ENCODE results near the gene SLC2A5.
A peak's percentile ranks its signal among the peaks of the same experiment; 100 is the strongest.
"Not testable (repeated sequence)": the region's sequence is repeated elsewhere in the genome, so short reads cannot be mapped to it uniquely, and the experiment has no call there.

The SLC2A5 gene

DNA sequence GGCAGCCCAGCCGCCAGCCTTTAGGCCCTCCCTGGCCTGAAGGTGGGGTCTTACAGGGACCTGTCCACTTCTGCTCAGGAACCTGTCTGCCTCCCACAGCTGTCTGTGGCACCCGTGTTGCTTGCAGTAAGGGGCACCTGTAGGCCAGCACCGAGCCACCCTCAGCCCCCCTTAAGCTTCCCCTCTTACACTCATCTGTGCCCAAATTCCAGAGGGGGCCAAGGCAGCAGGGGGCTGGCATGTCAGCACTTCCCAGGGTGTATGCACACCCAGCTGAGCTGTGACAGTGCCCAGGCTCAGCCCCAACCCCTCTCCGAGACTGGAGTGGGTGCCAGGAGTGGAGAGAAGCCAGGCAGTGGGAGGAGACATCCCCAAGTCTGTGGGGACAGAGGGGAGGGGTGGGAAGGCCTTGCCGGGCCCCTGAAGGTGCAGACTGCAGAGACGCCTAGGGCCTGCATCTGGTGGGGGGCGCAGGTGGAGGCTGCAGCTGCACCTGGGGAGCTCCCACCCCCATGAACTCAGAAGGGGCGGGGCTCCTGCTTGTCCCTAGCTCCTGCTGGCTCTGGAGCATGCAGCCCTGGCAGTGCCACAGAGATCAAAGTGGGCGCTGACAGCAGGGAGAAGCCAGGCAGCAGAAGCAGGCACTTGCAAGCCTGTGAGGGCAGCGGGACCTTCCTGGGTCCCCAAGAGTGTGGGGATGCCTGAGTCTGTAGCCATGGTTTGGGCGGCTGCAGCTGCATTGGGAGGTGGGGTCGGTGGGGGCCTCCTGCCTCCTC, 37.8 kb downstream of the SLC2A5 start:
- no peak for DNase-seq

DNA sequence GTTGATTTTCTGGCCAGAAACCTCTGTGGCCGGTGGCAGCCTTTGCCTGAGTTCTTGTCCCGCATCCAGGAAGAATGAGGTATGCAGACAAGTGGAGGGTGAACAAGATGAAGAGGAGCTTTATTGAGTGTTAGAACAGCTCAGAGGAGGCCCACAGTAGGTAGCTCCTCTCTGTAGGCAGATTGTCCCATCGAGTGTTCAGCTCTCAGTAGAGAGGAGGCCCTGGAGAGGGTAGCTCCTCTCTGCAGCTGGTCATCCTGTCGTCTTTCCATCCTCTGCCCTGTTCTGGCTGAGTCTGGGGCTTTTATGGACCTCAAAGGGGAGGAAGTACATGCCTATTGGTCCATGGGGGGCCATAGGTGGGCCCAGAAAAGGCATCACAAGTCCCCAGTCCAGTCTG, 38.4 kb downstream of the SLC2A5 start:
- not testable (repeated sequence) for DNase-seq

DNA sequence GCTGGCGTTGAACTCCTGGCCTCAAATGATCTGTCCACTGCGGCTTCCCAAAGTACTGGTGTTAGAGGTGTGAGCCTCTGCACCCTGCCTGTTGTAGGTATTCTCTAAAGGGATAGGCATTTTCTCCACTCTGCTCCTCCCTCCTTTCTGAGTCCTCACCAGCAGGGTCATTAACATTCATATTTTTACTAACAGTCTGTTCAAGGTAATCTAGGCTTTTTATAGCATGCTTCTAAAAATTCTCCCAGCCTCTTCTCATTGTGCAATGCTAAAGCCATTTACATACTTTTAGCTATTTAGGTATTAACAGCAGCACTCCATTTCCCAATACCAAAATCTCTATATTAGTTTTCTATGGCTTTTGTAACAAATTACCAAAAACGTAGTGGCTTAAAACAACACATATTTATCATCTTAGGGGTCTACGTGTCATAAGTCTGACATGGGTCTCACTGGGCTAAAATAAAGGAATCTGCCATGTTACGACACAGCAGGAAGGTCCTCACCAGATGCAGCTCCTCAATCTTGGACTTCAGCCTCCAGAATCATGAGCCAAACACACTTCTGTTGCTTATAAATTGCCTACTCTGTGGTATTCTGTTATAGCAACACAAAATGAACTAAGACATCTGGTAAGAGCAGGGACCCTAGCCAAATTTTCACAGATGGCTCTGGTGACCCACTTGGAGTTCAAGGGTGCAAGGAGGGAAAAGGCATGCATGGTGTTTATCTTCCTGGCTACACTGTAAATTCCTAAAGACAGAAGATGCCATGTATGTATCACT, 40.3 kb downstream of the SLC2A5 start:
- DNase-seq: no peak

DNA sequence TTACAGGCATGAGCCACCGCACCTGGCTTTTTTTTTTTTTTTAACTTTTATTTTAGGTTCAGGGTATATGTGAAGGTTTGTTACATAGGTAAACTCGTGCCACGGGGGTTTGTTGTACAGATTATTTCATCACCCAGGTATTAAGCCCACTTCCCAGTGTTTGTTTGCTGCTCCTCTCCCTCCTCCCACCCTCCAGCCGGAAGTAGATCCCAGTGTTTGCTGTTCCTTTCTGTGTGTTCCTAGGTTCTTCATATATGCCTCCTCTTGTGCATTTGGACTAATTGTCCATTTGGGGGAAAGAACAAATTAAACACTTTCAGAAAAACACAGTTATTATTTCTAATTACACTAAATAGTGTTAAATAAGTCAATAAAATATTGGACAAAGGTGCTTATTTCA, 42.1 kb downstream of the SLC2A5 start:
- DNase-seq: no peak

DNA sequence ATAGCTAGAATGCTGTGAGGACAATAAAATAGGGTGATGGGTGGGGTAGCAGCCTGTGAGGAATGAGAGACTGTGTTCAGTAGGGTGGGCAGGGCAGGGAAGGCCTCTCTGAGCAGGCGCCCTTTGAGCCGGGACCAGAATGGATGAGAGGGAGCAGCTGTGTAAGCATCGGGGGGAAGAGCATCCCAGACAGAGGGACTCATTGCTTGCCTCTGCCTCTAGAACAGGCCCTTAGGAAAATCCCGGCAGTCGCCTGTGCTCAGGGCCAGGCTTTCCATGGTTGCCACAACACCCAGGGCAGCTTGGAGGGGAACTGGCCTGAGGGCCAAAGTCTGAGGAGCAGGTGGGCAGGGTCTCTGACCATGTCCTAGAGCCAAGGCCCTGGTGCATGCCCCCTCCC, 44.0 kb downstream of the SLC2A5 start:
- no peak for DNase-seq

DNA sequence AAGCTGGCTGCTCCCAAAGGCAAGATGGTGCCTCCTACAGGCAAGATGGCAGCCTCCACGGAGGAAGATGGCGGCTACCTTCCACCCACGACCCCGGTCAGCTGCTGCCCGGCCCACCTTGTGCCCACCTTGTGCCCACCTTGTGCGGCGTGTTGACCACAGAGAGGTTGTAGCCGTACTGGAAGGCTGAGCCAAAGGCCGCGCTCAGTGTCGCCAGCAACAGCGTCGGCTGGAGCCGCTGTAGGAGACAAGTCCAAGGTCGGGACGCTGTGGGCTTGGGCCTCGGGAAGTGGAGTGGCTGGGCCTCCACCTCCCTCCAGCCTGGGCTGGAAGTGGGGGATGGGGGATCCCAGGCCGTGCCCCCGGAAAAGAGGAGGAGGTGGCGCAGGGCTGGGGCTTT, 44.6 kb downstream of the SLC2A5 start:
- no peak for DNase-seq

DNA sequence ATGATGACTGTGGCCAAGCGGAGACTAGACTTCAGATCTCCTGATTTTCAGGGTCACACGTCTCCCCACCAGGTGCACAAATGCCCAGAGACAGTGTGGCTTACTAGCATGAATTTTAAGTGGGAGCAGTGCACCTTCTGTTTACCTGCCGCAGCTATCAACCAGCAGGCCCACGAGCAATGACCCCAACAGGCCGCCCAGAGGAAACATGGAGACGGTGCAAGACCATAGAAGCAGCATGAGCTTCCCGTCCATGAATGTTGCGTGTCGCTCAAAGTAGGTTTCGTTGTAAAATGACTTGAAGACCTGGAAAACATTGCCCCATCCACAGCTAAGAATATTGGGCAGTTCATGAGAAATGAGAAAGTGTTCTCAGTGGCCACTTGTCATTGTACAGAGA, 46.7 kb downstream of the SLC2A5 start:
- DNase-seq: no peak

DNA sequence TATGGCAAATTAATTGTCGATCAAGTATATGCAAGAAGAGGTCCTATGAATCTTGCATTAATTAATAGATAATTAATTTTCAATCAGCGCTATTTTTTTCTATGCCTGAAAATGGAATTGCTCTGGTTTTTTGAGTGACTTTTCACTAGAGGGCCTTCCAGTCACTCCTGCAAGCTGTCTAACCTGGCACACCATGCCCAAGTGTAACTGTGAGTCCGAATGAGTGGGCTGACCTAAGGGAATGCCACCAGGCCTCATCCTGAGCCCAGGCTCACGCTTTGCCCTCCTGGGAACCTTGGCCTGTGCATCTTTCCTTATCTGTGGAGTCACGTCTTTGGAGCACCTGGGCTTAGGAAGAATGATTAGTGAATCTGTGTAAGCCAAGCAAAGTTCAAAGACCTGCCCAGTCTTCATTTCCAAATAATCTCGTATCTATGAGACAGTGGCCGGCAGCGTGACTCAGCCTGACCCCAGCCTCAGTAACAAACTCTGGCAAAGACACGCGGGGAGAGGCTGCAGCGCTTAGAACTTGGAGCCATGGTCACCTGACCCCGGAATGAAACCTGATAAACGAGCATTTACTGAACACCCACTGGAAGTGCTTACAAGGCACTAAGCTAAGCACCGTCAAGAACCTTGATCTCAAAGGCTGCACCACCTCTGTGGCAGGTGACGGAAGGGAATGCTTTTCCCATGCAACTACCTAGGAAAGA, 47.3 kb downstream of the SLC2A5 start:
- DNase-seq: not testable (repeated sequence)

DNA sequence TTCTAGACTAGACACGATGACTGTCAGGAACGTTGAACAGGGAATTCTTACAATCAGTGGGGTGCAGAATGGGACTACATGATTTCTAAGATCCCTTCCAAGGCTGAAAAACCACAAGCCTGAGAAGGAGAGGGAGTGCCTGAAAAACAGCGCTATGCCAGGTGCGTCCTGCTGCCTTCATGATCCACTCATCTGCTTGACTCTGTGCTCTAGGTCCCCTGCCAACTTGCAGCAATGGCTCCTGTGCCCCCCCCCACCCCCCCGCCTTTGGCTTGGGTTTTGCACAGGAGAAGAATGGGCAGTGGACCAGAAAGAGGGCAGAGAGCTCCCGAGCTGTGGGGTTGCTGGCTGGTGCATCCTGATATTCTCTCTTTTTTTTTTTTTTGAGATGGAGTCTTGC, 49.1 kb downstream of the SLC2A5 start:
- no peak for DNase-seq

DNA sequence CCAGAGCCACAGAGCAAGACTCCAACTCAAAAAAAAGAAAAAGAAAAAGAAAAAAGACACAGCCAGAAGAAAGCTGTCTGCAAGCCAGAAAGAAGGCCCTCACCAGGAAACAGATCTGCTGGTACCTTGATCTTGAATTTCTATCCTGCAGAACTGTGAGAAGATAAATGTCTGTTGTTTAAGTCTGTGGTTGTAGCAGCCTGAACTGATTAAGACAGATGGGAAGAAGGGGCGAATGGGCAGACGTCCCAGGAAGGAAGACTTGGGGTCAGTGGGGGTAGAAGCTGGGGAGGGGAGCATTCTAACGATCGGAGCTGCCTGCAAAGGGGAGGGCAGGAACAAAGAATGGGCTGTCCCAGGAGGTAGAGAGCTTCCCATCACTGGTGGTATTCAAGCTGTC, 49.5 kb downstream of the SLC2A5 start:
- no peak for DNase-seq

DNA sequence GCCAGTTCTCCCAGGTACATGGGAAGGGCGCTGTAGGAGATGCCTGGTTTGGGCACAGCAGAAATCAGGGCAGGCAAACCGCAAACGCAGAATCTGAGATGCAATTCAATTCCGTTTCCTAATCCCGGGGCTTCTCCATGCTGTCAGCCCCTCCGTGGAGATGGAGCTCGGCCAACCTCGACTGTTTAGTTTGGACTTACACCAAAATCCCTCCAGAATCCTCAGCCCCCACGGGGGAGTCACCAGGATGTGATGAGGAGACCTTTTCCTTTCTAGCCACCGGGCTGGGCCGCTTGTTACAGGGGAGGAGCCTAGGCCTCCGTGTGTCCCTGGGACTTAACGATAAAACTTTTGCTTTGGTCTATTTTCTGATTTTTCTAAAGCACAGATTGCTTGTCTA, 51.1 kb downstream of the SLC2A5 start:
- DNase-seq: no peak

DNA sequence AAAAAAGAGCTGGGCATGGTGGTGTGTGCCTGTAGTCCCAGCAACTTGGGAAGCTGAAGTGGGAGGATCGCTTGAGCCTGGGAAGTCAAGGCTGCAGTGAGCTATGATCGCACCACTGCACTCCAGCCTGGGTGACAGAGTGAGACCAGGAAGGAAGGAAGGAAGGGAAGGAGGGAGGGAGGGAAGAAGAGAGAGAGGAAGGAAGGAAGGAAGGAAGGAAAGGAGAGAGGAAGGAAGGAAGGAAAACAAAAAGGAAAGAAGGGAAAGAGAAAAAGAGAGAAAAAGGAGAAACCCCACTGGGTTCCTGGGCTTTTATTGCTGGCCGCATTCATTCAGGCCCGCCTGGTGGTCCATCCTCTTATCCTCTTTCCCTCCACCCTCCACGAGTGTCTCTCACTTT, 53.0 kb downstream of the SLC2A5 start:
- DNase-seq: no peak

DNA sequence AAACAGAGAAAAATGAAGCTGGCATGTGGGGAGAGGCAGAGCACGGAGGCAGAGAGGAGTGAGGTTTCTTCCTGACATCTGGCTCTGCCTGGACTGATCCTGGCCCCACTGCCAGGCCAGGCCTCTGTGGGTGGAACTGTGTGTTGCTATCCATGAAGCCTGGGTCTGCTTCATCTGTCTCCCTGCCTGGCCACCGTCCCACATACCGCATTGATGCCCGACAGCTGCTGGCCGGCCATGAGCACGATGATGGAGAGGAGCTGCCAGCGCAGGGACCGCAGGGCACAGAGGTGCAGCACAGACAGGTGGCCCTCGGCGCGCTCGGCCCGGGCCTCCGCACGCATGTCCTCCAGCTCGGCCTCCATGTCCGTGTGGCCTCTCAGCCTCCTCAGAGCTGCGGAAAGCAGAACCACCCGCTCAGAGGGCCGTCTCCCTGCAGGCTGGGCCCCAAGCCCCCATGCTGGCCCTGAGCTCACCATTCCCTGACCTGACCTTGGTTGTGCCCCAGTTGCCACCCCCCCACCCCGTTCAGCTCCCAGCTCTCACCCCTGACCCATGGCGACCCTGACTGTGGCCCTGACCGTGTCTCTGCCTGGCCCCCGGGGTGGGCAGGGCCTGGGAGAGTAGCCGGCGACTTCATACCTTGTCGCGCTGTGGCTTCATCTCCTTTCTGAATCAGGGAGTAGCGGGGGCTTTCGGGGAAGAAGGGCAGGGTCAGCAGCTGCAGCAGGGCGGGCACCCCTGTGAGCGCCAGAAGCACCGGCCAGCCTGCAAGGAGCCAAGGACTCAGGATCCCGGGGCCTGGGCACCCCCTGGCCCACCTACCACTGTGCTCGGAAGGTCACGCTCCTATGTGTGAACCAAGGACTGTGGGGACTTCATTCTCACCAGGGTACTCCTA, 54.7 kb downstream of the SLC2A5 start:
- DNase-seq: no peak

DNA sequence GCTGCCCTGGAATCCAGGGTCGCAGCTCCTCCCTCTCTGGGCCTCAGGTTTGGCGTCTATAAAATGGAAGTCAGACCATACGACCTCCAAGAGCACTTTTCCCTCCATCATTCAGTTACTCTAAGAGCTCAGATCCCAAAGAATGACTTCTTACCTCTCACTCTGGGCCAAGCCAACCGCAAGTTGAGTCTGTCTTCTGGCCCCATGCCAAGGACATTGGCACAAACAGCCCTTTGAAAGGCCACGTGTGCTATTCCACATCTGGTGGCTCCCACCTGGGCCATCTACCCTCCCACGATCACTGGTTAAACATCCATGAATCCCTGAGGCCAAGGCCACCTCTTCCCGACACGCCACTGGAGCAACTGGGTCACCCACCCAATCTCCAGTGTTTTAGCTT, 55.6 kb downstream of the SLC2A5 start:
- DNase-seq: no peak

DNA sequence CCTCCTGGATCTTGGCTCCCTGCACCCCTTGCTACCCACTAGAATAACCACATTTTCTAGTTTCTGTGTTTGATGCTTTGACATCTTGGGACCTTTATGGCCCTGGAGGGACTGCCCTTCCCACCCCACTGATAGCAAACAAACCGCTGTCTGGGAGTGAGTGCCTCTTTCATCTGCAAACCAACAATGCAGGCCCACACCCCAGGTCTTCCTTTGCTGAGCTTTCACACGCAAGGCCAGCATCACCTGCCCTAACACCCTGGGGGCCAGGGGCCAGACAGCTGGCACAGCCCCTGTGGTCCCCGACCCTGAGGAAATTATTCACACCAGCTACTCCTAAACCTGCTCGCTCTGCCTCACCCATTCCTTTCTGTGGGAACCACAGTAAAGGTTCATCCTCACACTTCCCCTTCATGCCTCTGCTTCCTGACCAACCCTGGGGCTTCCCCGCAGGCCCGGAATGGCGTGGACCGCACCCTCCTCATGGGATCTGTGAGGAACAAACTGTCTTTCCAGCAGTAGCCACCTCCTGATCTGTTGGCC, 58.6 kb downstream of the SLC2A5 start:
- no peak for DNase-seq

DNA sequence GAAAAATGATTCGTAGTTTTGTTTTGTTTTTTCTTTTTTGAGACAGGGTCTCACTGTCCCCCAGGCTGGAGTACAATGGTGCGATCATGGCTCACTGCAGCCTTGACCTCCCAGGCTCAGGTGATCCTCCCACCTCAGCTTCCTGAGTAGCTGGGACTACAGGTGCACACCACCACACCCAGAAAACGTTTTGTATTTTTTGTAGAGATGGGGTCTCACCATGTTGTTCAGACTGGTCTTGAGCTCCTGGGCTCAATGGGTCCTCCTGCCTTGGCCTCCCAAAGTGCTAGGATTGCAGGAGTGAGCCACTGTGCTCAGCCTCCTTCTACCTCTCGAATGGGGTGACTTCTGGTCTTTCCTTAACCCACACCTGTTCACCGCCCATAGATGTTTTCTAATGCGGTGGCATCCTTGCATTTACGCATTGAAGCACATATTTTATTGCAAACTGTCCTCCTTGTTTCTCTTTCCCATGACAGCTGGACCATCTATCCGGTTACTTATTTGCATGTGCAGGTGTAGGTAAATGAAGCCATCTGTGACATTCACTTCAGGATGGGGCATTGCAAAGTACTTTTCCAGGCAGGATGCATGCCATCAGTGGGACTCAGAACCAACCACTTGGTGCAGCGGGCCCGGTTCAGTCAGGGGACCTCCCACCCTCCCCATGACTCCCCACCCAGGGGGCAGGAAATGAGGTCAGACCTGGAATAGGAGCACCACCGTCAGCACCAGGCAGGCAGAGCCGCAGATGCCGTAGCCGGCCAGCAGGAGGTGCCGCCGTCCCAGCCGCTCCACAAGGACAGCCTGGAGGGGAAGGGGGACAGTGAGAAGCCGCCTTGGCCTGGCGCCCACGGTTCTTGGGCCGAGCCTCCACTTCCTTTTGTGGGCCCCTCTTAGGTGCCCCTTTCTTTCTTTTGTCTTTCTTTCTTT, 59.7 kb downstream of the SLC2A5 start:
- DNase-seq: no peak

DNA sequence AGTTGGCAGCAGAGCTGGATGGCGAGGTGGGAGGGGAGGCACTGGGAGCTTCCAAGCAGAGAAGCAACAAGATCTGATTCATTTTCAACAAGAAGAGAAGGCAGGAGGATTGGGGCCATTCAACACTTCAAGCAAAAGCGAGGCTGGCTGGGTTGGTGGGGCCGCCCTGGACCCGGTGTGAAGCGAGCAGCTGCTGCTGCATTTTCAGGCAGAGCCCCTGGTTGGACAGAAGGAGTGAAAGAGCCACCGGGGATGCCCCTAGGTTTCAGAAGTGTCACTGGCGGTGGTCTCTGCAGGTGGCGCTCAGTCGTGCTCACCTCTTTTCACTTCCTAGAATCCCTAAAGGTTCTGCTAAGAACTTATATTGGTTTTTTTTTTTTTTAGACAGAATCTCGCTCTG, 61.2 kb downstream of the SLC2A5 start:
- no peak for DNase-seq

DNA sequence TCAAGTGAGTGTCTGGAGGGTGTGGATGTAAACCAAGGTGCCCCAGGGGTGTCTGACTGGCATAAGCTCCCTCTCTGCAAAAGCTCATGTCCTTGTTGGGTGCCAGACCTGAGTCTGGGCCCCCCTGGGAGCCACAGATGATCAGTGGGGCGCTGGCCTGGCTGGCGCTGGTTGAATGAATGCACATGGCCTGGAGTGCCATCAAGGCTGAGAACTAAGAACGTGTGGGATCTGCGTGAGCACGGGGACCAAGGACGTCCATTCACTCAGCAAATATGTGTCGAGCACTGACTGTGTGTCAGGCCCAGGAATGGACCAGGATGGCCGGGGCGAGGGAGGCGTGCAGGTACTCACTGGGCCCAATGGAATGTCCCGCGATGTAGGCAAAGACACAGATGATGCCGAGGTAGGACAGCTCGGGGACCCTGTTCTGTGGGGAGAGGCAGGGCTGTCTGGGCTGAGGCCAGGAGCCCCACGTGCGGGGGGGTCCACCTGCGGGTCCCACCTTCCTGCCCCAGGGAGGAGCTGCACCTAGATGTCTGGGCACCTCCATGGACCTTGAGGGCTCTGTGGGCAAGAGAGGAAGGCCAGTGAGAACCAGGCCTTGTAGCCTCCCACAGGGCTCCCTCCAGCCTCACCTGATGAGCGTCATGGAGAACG, 62.3 kb downstream of the SLC2A5 start:
- no peak for DNase-seq

DNA sequence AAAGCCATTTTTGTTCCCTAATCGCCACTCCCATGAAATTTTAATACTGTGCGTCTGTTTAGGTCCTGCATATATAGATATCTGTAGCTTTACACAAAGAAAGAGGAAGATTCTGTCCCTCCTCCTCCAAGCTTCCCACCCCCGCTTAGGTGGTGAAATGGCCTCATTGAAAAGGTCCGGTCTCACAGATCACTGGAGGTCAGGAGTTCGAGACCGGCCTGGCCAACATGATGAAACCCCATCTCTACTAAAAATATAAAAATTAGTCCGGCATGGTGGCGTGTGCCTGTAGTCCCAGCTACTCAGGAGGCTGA, 64.1 kb downstream of the SLC2A5 start:
- DNase-seq: no peak

DNA sequence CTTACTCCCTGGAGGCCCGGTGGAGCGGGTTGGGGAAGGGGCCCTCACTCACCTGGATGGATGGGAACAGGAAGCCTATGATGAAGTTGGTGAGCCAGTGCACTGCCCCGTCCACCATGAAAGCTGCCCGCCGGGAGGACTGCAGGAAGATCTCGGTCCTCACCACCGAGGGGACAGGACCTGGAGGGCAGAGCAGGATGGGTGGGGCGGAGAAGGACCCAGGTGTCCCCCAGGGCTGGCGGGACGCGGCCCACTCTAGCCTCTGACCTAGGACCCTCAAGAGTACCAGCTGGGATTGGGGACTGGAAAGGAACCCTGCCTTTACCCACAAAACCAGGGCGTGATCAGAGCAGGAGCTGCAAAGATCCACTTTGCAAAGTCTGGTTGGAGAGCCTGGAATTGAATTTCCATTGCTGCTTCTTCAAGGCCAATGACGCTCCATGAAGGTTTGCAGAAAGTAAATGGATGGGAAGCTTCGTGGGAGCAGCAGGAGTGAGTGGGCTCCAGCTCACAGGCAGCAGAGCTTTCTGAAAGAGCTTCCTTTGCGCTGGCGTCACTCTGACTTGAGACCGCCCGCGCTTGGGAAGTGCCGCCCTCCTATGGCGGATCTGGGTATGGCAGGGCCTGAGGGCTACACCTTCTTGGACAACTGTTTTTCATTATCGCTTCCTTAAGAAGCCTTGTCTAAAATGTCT, 64.6 kb downstream of the SLC2A5 start:
- DNase-seq: peak; percentile 26
